ENCODE measurements around the gene TBX4.

TBX4 gene

DNA sequence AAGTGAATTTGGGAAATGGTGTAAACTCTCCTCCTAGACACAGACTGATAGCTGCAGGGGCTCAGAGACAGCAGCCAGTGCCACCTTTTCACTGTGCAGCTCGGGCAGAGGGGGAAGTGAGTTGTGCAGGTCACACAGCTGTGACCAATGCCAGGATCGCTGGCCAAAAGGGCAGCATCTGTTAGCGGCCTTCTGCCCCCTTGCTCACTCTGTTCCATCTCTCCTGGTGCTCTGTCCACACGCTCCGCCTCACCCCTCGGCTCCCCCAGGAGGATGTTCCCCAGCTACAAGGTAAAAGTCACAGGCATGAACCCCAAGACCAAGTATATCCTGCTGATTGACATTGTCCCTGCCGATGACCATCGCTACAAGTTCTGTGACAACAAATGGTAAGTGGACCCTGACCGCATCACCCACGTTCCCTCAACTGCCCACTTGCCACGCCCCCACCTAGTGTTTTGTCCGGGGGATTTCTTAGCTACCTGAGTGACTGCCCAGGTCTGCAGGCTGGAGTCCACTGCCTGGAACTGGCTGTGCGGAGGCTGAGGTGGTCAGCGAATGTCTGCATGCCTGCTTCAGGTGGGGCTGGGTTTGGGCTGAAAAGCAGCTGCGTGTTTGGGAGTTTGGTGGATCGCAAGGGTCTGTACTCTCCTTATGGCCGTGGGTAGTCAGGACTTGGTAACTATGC, 13.5 kb downstream of the TBX4 start:
- no peak for DNase-seq (ENCODE audit: low read depth in 3 of 3)

DNA sequence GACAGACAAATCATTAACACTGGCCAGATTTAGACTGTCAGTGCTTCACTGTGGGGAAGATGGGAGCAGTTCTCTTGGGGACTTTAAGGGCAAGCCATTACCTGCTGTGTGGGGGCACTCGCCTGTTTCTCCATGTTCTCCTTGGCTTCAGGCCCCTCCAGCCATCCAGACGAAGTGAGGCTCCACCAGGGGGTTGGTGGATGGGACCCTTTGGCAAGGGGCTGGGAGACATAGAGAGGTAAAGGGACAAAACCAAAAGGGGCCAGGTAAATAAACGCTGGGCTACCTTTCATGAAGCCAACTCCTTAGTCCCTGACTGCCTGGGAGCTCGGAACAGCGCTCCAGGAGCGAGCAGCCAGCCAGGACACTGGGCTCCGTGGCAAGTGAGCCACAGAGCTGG, 14.0 kb downstream of the TBX4 start:
- DNase-seq (ENCODE audit: low read depth in 3 of 3) = no peak

DNA sequence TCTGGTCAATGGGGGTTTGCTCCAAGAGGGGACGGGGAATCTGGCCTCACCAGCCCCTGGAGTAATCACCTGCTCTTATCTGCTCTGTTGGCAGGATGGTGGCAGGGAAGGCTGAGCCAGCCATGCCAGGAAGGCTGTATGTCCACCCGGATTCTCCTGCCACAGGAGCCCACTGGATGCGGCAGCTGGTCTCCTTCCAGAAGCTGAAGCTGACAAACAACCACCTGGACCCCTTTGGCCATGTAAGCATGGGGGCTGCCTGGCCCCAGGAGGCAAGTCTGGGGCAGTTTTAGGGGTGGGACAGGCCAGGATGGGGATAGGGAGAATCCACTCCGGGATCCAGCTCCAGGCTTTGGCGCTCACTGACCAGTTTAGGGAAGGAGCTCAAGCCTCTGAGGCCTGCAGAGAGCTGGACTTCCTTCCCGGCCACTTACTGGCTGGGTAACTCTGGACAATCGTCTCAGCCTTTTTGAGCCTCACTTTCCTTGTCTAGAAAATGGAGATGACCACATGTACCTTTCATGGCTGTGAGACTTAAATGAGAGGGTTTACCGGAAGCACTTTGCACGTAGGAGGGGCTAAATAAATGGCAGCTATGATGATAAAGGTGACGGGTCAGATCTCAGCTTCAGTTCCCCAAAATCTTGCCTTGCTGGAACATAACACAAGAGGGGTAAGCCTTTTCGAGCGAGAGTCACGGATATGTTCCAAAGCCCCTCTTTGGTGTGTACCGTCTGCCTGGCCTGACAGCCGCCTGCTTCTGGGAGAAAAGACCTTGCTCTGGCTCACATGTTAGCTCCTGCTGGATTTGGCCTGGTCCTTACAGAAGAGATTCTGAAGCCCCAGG, 15.4 kb downstream of the TBX4 start:
- no peak for DNase-seq (ENCODE audit: low read depth in 3 of 3)

DNA sequence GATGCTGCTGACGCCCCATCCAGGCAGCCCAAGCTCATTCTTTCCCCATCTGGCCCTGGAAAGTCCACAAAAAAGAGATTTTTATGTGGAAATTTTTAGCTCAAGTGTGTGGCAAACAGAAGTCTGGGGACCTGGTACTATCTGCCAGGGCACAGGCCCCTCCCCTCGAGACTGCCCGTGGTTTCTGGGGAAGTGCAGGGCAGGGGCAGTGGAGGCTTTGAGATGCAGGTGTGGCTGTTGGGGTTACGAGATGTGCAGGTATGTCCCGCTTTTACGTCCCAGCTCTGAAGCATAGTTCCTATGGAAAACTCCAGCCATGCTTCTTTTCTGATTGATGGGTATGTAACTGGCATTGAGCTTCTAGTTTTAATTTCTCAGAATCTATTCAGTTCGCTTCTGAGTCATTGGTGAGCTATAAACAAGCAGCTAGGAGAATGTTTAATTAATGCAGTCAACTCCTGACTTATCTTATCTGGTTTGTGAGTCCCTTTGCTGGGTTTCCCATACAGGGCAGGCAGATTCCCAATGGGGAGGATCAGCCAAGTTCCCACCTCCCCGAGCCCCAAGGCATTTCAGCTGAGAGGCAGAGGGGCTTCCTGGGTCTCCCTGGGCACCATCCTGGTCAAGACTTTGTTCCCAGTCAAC, 16.2 kb downstream of the TBX4 start:
- no peak for DNase-seq (ENCODE audit: low read depth in 3 of 3)

DNA sequence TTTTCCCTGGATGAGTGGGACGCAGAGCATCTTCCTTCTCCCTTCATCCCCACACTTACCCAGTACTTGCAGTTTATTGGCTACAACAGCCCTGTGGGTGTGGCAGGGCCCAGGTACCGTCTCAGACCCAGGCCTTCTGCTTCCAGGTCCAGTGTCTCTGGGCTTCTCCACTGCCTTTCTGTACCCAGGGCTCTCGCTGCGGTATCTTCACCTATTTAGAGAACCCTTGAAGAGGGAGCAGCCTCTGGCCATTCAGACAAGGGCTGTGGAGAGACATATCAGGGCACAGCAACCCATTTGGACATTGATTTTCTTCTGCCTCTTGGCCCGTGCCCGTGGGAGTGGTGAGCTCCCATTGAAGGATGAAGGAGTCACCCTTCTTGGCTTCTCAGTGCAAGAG, 17.3 kb downstream of the TBX4 start:
- no peak for DNase-seq (ENCODE audit: low read depth in 3 of 3)

DNA sequence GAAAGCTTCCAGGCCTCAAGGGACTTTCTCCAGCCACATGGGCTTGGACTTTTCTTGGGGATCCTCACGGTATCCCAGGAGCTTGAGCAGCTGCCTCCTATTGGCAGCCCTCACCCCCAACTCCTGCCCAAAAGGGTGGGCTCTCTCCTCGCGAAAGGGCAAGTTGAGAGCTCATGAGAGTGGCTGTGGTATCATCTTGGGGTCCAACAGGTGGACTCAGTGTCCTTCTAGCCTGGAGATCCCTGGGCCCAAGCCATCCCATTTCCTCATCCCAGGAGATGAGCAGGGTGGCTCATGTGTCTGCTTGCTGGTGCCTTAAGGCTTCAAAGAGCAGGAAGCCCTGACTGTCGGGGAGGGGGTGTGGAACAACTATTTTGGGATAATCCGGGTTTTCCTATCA, 17.7 kb downstream of the TBX4 start:
- no peak for DNase-seq (ENCODE audit: low read depth in 3 of 3)

DNA sequence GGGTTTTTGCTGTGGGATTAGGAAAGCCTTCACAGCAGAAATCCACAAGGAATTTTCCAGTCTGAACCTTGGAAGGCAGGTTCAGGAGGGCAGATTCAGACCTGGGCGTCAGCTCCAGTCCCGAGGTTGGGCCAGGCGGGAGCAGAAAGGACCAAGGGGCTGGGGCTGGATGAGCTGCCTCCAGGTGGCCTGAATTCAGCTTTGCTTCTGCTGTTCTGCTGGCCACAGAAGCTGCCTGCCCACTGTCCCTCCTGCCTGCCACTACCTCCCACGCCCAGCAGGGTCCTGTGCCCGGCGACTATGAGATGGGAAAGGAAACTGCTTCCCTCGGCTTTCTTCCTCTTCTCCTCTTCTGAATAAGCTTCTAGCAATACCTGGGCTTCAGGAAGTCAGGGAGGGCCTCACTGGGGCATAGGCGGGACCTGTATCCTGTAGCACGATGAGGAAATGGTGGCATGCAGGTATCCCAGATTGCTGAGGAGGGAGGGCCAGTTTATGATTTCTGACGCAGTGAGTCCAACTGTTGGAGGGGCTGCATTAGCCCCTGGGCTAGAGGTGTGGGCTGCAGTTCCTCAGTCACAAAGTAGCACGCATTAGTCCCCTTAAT, 18.4 kb downstream of the TBX4 start:
- DNase-seq (ENCODE audit: low read depth in 3 of 3) = no peak

DNA sequence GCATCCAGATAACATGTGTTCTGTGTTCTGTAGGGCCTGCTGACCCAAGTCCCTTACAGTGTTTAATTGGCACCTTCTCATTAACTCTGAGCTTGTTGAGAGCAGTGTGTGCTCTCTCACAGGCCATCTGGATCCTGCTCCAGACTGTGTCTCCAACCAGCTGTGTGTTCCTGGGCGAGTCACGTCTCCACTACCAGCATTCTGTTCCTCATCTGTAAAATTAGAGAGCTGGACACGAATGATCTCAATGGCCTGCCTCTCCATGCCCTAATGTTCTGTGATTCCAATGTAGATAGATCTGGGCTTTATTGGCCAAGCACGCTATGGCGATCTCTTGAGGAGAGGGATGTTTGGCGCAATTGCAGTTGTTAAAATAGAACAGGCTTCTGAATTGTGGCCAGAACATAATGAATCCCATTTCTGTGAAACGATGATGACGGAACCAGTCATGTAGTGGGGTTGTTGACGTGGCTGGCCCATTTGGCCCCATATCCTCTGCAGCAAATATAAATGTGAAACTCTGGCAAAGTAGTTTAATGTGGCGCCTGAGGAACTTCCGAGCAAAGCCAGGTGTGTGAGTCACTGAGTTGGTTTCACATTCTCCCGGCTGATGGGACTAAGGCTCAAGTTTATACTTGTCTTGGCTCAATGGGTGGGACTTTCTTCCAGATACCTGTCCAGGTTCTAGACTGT, 22.2 kb downstream of the TBX4 start:
- DNase-seq (ENCODE audit: low read depth in 3 of 3) = no peak

DNA sequence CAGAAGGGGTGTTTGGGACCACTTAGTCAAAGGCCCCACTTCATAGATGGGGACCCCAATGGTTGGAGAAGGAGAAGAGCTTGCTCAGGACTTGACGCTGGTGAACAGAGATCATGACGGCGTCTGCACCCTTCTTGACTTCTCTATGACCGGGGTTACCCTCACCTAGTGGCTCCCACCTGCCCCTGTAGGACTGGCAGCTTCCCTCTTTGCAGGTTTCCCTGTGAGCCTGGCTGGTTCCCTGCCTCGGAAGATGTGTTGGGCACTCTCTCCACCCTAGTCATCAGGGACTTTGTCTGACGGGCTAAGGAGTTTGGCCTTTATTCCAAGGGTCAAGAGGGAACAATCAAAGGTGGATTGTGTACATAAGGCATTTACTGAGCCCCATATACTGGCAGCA, 22.7 kb downstream of the TBX4 start:
- DNase-seq (ENCODE audit: low read depth in 3 of 3) = no peak

DNA sequence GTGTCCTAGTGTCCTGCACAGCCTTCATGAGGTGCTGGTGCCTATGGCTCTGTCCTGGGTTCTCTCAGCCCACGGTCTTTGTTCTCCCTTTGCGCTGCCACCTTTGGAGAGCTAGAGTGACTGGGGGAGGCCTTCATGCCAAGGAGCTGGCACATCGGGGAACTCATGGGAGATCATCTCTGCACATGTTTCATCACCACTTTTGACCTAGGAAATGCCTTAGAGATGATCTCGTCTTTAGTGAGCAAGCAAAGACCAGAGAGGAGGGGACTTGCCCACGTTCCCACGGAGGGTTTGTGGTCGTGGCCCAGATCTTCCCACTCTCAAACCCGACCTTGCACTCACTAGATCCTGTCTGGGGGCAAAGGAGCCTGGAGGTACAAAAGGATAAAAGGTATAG, 23.5 kb downstream of the TBX4 start:
- DNase-seq (ENCODE audit: low read depth in 3 of 3) = no peak

DNA sequence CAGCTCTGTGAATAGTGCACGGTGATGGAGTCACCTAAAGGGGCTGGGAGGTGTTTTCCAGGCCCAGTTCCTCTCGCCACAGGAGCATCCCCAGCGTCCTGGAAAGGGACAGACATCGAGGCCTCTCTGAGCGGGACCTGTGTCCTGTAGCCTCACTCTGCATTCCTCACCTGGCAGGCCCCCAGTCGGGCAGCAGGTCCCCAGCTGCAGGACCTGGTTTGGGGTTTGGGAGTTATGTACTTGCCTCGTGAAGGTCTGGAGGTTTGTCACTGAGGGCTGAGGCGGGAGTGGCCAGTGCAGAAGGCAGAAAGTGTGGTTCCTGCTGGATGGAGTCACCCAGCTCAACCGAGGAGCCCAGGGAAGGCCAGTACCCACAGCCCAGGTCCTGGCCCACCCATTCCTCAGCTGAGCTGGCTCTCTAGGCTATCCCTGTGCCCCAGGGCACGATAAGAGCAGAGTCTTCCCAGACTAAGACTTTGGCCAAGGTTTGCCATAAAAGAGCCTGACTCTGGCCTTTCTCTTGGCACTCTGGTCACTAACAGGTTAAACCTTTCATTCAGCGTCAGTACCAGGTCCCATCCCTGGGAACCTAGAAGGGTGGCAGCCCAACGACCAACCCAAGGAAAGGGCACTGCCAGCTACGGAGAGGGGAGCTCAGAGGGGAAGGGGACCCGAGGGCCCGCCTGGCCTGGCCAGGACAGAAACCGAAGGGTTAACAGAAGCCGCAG, 24.4 kb downstream of the TBX4 start:
- DNase-seq (ENCODE audit: low read depth in 3 of 3) = no peak

DNA sequence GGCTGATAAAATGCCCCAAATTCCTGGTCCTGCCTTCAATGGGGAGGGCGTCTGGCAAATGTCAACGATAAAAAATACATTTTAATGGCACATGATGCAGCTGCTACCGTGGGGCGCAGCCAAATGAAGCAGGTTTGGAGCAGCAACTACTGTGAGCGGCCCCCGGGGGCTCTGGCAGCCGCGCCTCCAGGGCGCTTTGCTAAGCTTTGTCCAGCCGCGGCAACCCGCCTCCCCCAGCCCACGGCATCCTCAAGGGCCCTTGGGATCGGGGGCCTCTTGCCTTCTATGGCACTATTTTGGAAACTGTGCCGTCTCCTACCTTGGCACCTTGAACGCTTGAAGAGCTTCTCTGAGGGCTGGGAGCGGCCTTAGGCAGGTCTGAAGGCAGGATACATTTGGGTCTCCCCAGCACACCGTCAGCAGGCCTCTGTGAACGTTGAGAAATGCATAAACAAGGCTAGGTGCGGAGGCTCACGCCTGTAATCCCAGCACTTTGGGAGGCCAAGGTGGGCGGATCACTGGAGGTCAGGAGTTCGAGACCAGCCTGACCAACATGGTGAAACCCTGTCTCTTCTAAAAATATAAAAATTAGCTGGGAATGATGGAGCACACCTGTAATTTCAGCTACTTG, 25.1 kb downstream of the TBX4 start:
- no peak for DNase-seq (ENCODE audit: low read depth in 3 of 3)

DNA sequence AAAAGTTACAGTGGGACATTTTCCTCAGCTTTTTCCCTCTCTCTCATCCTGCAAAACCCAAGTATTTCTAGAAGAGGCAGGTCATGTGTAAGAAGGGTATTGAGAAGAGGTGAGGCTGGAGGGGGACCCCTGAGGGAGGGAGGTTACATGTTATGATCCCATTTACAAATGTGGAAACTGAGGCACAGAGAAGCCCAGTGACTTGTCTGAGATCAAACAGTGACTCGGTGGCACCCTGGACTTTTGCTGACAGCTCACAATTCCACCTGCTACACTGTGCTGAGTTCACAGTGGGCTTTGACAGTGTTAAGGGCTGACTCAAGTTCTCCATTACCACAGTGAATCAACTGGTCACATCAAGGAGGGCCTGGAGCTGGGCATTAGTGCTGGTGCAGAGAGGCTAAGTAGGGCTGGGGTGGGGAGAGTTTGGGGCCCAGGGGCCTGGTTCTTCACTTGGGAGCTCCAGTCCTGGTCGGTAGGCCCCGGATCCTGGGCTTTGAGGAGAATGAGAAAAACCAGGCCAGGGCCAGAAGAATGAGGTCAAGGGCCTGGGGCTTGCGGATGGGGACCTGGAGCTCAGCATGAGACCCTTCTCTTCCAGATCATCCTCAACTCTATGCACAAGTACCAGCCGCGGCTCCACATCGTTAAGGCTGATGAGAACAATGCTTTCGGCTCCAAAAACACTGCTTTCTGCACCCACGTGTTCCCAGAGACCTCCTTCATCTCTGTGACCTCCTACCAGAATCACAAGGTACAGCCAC, 26.0 kb downstream of the TBX4 start:
- no peak for DNase-seq (ENCODE audit: low read depth in 3 of 3)

DNA sequence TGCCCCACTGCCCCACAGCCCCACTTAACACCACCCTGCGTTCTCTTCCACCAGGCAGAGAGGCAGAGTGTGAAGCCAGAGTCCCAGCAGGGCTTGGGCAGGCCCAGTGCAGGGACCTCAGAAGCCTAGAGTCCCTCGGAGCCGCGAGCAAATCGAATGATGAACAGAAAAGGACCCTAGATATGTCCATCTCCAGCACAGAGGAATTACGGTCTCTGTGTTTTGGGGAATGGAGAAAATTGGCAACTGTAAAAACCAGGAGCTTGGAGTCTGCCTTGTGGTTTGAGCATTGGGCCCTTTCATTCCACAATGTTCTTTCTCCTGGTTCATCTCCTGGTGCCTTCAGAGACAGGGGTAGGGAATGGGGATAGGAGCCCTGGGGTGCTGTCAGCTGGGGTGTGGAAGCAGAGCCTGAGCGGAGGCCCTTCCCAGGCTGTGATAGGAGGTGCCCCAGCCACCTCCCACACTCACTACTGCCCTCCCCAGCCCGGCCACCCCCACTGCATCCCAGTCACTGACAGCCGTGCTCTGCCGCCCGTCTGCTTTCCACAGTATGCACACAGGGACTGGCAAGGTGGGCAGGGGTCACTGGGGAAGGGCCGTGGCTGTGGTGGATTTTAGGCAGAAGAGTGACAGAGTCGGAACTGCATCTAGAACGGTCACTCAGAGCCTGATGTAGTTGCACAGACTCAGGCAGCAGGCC, 26.7 kb downstream of the TBX4 start:
- no peak for DNase-seq (ENCODE audit: low read depth in 3 of 3)

DNA sequence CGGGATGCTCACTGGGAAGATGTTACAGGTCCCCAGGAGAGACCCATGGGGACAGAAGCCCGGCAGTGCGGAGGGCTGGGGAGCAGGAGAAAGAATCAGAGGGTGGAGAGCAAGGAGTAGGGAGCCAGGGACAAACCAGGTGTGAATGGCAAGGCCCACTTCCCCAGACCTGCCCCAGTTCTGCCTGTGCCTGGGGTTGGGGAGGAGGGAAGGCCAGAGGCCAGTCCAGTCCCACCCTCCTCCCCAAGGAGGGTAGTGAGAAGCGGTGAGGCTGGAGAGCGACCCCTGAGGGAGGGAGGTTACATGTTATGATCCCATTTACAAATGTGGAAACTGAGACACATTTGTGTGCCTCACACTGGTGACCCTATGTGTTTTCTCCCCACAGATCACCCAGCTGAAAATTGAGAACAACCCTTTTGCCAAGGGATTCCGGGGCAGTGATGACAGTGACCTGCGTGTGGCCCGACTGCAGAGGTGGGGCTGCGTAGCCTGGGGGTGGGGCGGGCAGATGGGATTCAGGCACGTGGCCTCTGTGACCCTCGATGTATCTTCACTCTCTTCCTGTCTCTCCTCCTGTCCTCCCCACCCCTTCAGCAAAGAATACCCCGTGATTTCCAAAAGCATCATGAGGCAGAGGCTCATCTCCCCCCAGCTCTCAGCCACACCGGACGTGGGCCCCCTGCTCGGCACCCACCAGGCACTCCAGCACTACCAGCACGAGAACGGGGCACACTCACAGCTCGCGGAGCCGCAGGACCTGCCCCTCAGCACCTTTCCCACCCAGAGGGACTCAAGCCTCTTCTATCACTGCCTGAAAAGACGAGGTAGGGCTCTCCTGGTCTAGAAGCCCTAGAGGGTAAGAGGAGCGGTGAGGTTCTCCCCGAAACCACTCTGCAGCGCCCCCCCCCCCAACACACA, 27.5 kb downstream of the TBX4 start:
- no peak for DNase-seq (ENCODE audit: low read depth in 3 of 3)

DNA sequence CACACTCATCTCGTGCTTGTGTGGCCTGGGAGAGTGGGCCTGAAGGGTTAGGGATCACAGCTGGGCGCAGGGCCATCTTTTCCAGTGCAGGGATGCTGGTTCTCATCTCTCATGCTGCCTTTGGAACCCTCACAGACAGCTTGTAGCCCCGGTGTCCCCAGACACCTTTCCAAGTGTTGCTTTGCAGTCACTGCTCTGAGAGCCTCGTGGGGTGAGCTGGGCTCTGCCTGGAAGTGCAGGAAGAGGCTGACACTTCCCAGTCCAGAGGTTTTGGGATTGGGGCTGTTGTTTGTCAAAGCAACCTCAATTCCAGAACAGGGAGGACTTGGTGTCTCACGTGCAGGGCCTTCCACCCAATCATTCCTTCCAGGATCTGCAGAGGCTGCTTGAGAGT, 28.2 kb downstream of the TBX4 start:
- DNase-seq (ENCODE audit: low read depth in 3 of 3) = no peak

DNA sequence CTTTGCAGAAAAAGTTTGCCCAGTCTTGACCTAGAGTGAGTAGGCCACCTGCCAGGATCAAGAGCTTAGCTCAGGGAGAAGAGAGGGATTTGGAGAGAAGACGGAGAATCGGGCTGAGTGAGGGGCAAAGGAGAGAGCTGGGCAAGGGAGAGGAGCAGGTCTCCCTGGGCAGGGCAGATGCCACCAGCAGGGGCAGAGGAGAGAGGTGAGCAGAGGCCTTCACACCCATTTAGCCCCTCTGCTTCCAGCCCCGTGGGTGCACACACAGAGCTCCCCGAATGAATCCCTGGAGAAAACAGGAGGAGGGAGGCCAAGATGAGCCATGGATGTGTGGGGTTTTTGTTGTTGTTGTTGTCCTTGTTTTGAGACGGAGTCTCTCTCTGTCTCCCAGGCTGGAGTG, 29.2 kb downstream of the TBX4 start:
- no peak for DNase-seq (ENCODE audit: low read depth in 3 of 3)

DNA sequence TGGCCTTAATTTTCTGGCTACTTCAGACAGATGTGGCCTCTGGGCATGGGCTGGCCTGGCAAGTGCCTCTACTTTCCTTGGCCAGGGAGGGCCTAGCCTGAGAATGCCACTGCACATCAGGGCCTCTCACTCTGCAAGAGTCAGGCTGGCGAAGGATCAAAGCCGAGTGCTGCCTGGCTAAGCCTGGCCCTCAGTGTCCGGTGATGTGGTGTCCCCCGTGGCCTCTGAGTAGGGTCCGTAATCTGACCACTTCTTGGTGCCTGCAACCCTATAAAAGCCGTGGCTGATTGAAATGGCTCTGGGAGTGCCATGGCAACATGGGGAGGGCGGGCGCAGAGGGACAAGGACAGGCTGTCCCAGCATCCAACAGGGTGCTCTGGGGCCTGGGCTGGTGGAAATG, 30.2 kb downstream of the TBX4 start:
- no peak for DNase-seq (ENCODE audit: low read depth in 3 of 3)

All from stimulated activated CD4-positive, alpha-beta T cell treated with anti-CD3 and anti-CD28 coated beads, TNF-alpha, amount 100 ng/mL, for 4 hours (primary cell).